AG04450 (cell line): ENCODE results near the gene MYG1. TPM values are rescaled to one million over a fixed set of nuclear protein-coding genes. Genes with fewer than 3 reads are reported as not detected.
A peak's percentile ranks its signal among the peaks of the same experiment; 100 is the strongest.

ENCODE experiments used
- CTCF ChIA-PET: fragments of 300-600, 350-600 bp; formaldehyde crosslinking; extraction: SDS; loops from one replicate; lab custom pipeline; 2022; ENCODE audit warnings: antibody characterized with exemption, inconsistent platforms; lab: Charles Lee
- POLR2A ChIA-PET: fragments of 350-600 bp; formaldehyde crosslinking; extraction: SDS; loops from one replicate; lab custom pipeline; 2021; ENCODE audit warnings: antibody characterized with exemption, inconsistent platforms; lab: Yijun Ruan, JAX
- DNase-seq: peaks from one replicate; pipeline ENCODE4 v3.0.0-alpha.2; 2011; ENCODE audit warnings: low read depth, low spot score
- H3K27ac ChIP-seq: one replicate; pipeline ENCODE4 v1.5.1; 2012; ENCODE audit warnings: low read depth, low read length, control low read depth
- H3K27me3 ChIP-seq: one replicate; pipeline ENCODE4 v1.6.0; 2012; ENCODE audit warnings: low read length; ENCODE audit not compliant: control insufficient read depth, insufficient read depth
- H3K4me3 ChIP-seq: 2 replicates; pipeline ENCODE4 v1.5.1; 2011; ENCODE audit warnings: mild to moderate bottlenecking, low read depth, low read length, control low read depth
- H3K9me3 ChIP-seq: 2 replicates; pipeline ENCODE4 v1.5.1; 2012; ENCODE audit warnings: low read length; ENCODE audit not compliant: control insufficient read depth, insufficient read depth
- polyA plus RNA-seq: library from polyadenylated mRNA; depleted of rRNA; stranded (reverse); fragments of >200 nt; gene quantifications from 2 replicates; pipeline ENCODE4 v1.2.3, GENCODE V29; 2011
- TF ChIP-seq, protein P1 (sequence below): IDR thresholded peaks from 2 replicates; pipeline ENCODE4 v1.5.1; 2011; ENCODE audit warnings: low read depth, low read length, control low read depth, inconsistent platforms

MYG1 gene
- polyA plus RNA-seq, 1 experiment = 47.8 TPM

DNA sequence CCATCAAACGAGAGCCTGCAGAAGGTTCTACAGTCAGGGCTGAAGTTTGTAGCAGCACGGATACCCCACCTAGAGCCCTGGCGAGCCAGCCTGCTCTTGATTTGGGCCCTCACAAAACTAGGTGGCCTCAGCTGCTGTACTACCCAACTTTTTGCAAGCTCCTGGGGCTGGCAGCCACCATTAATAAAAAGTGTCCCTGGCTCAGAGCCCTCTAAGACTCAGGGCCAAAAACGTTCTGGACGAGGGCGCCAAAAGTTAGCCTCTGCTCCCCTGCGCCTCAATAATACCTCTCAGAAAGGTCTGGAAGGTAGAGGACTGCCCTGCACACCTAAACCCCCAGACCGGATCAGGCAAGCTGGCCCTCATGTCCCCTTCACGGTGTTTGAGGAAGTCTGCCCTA is 13.0 kb upstream of the MYG1 start:
- POLR2A ChIA-PET = interaction anchor here (1.2 kb wide), 1 partner anchor 12 kb away, joined by 5 read pairs; no protein-coding TSS in a partner anchor
- DNase-seq = no peak
- no peaks in the 10 kb centered on the region for H3K27me3 ChIP-seq
- no peak overlapping the region for H3K4me3 ChIP-seq
- no peak overlapping the region for H3K27ac ChIP-seq
- CTCF ChIA-PET = interaction anchor here (2.1 to 16.4 kb wide), 3 partner anchors 69 to 126 kb away, joined by 8 to 183 read pairs (median 10); no protein-coding TSS in a partner anchor
- TF ChIP-seq, protein P1, sequence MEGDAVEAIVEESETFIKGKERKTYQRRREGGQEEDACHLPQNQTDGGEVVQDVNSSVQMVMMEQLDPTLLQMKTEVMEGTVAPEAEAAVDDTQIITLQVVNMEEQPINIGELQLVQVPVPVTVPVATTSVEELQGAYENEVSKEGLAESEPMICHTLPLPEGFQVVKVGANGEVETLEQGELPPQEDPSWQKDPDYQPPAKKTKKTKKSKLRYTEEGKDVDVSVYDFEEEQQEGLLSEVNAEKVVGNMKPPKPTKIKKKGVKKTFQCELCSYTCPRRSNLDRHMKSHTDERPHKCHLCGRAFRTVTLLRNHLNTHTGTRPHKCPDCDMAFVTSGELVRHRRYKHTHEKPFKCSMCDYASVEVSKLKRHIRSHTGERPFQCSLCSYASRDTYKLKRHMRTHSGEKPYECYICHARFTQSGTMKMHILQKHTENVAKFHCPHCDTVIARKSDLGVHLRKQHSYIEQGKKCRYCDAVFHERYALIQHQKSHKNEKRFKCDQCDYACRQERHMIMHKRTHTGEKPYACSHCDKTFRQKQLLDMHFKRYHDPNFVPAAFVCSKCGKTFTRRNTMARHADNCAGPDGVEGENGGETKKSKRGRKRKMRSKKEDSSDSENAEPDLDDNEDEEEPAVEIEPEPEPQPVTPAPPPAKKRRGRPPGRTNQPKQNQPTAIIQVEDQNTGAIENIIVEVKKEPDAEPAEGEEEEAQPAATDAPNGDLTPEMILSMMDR = no peak
- H3K9me3 ChIP-seq = no peaks in the 10 kb centered on the region

DNA sequence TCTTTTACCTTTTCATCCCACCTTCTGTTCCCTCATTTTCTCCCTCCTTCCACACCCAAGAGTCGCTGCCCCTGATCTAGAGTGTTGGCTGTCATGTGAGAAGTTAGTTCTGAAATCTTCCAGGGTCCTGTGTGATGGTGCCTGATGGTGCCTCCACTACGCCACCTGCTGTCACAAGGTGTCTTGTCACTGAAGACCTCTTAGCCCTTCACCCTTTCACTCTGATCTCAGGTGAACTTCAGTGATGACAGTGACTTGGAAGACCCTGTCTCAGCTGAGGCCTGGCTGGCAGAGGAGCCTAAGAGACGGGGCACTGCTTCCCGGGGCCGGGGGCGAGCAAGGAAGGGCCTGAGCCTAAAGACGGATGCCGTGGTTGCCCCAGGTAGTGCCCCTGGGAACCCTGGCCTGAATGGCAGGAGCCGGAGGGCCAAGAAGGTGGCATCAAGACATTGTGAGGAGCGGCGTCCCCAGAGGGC is 11.7 kb upstream of the MYG1 start:
- ChIA-PET POLR2A (interaction anchor here (1.2 kb wide), 1 partner anchor 10 kb away, joined by 5 read pairs; no protein-coding TSS in a partner anchor), CTCF (interaction anchor here (0.6 to 16.4 kb wide), 11 partner anchors 8 to 215 kb away, joined by 3 to 183 read pairs (median 6); partner anchors contain the start of gene AAAS)
- no peaks in the 10 kb centered on the region for H3K27me3 ChIP-seq
- TF ChIP-seq, protein P1 = peak; percentile 65
- no peak for DNase-seq
- no peak overlapping the region for H3K4me3 ChIP-seq
- H3K9me3 ChIP-seq = no peaks in the 10 kb centered on the region
- H3K27ac ChIP-seq = no peak overlapping the region

DNA sequence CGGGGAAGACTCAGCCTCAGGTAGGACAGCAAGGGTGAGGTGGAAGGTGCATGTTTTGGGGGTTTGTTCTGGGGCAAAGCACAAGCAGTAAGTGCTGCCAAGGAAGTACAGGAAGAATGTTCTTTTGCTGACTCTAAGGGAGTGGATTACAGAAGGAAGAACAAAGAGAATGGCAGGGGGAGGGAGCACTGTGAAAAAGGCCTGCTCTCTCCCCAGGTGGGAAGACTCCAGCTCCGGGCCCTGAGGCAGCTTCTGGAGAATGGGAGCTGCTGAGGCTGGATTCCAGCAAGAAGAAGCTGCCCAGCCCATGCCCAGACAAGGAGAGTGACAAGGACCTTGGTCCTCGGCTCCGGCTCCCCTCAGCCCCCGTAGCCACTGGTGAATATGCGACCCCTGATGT is 11.2 kb upstream of the MYG1 start:
- CTCF ChIA-PET = interaction anchor here (0.6 to 16.4 kb wide), 10 partner anchors 9 to 216 kb away, joined by 3 to 183 read pairs (median 6); partner anchors contain the start of gene AAAS
- Histone ChIP-seq H3K27me3 (no peaks in the 10 kb centered on the region), H3K27ac (peak overlapping the region; percentile 21), H3K9me3 (no peaks in the 10 kb centered on the region), H3K4me3 (no peak overlapping the region)
- no peak for DNase-seq
- TF ChIP-seq, protein P1 = no peak
- POLR2A ChIA-PET = no interaction called here

GRCh38 chr12:53289891-53290290 is 9.6 kb upstream of the MYG1 start:
- ChIA-PET POLR2A (no interaction called here), CTCF (interaction anchor here (1.0 to 16.4 kb wide), 3 partner anchors 32 to 115 kb away, joined by 3 to 183 read pairs (median 6); partner anchors contain the start of gene AAAS)
- no peak overlapping the region for H3K4me3 ChIP-seq
- TF ChIP-seq, protein P1 = no peak
- H3K9me3 ChIP-seq = no peaks in the 10 kb centered on the region
- no peaks in the 10 kb centered on the region for H3K27me3 ChIP-seq
- H3K27ac ChIP-seq = no peak overlapping the region
- DNase-seq = no peak

- Histone ChIP-seq H3K9me3 (no peaks in the 10 kb centered on the region), H3K4me3 (no peak overlapping the region), H3K27me3 (no peaks in the 10 kb centered on the region), H3K27ac (peak overlapping the region; percentile 3)
- POLR2A ChIA-PET = interaction anchor here (1.3 kb wide), 1 partner anchor 9 kb away, joined by 3 read pairs; the partner anchor contains the start of gene MYG1
- TF ChIP-seq, protein P1 = no peak
- DNase-seq = no peak
- CTCF ChIA-PET = interaction anchor here (0.9 to 16.4 kb wide), 5 partner anchors 9 to 116 kb away, joined by 3 to 183 read pairs (median 3); partner anchors contain the start of gene AAAS
Measured at GRCh38 chr12:53290661-53291060, 8.8 kb upstream of the MYG1 start.
